GM23338 (cell line): ENCODE data around the gene UNKL. TPM values are rescaled to one million over a fixed set of nuclear protein-coding genes. Genes with fewer than 3 reads are reported as not detected.

Experiments
- ATAC-seq: fragments of 200-7000 bp; cut with Tn5 transposase; 3 replicates; pipeline ENCODE4 v1.9.1; 2020
- DNase-seq: peaks from one replicate; pipeline ENCODE4 v3.0.0-alpha.2; 2015; ENCODE audit warnings: low spot score
- H2AFZ ChIP-seq: fragments of 200-600 bp; sonication (generic); 2 replicates; pipeline ENCODE4 v1.8.0; 2016; ENCODE audit warnings: antibody characterized with exemption, mild to moderate bottlenecking, moderate library complexity
- H3F3A ChIP-seq: fragments of 200-600 bp; sonication (generic); replicated peaks from 2 replicates; pipeline ENCODE4 v1.8.0; 2017; ENCODE audit warnings: antibody characterized with exemption, mixed run types, low read depth
- H3K27ac ChIP-seq: fragments of 200-600 bp; sonication (generic); 2 replicates; pipeline ENCODE4 v1.6.1; 2016; ENCODE audit warnings: low read depth
- H3K27me3 ChIP-seq: fragments of 200-600 bp; sonication (generic); 2 replicates; pipeline ENCODE4 v1.8.0; 2016; ENCODE audit warnings: mild to moderate bottlenecking, mixed run types, moderate library complexity; ENCODE audit not compliant: insufficient read depth
- H3K36me3 ChIP-seq: fragments of 200-600 bp; sonication (generic); 2 replicates; pipeline ENCODE4 v1.8.0; 2016; ENCODE audit warnings: mild to moderate bottlenecking; ENCODE audit not compliant: insufficient read depth
- H3K4me1 ChIP-seq: fragments of 200-600 bp; sonication (generic); 2 replicates; pipeline ENCODE4 v1.8.0; 2016; ENCODE audit warnings: mild to moderate bottlenecking, moderate library complexity; ENCODE audit not compliant: insufficient read depth
- H3K4me2 ChIP-seq: fragments of 200-600 bp; sonication (generic); 2 replicates; pipeline ENCODE4 v1.7.1; 2017; ENCODE audit warnings: mixed run types
- H3K4me3 ChIP-seq: fragments of 200-600 bp; sonication (generic); 2 replicates; pipeline ENCODE4 v1.6.1; 2016; ENCODE audit warnings: mixed run types
- H3K79me2 ChIP-seq: fragments of 200-600 bp; sonication (generic); replicated peaks from 2 replicates; pipeline ENCODE4 v1.8.0; 2017; ENCODE audit warnings: mild to moderate bottlenecking; ENCODE audit not compliant: insufficient read depth
- H3K9me2 ChIP-seq: fragments of 200-600 bp; sonication (generic); 2 replicates; pipeline ENCODE4 v1.8.0; 2017; ENCODE audit not compliant: insufficient read depth
- H4K20me1 ChIP-seq: fragments of 200-600 bp; sonication (generic); replicated peaks from 2 replicates; pipeline ENCODE4 v1.8.0; 2017; ENCODE audit warnings: mild to moderate bottlenecking; ENCODE audit not compliant: insufficient read depth
- H3K27ac Mint-ChIP-seq: 2 replicates; pipeline ENCODE4 v1.8.0; 2020; ENCODE audit warnings: inconsistent platforms, mild to moderate bottlenecking, moderate library complexity, mixed read lengths
- H3K27me3 Mint-ChIP-seq: 3 replicates; pipeline ENCODE4 v1.8.0; 2022; ENCODE audit warnings: low read depth, mild to moderate bottlenecking, moderate library complexity, mixed read lengths, inconsistent platforms; ENCODE audit not compliant: insufficient read depth, poor library complexity
- H3K36me3 Mint-ChIP-seq: 3 replicates; pipeline ENCODE4 v1.8.0; 2021; ENCODE audit warnings: low read depth, mild to moderate bottlenecking, inconsistent platforms, moderate library complexity, mixed read lengths
- H3K4me1 Mint-ChIP-seq: 3 replicates; pipeline ENCODE4 v1.8.0; 2020; ENCODE audit warnings: mild to moderate bottlenecking, inconsistent platforms, mixed read lengths
- H3K4me3 Mint-ChIP-seq: 3 replicates; pipeline ENCODE4 v1.8.0; 2021; ENCODE audit warnings: moderate library complexity, mild to moderate bottlenecking, inconsistent platforms, mixed read lengths
- H3K9me3 Mint-ChIP-seq: 3 replicates; pipeline ENCODE4 v1.8.0; 2020; ENCODE audit warnings: moderate library complexity, mild to moderate bottlenecking, inconsistent platforms, mixed read lengths
- CREB1 ChIP-seq: fragments of 250-450 bp; sonication (Bioruptor Pico); IDR thresholded peaks from 2 replicates; pipeline ENCODE4 v1.5.0; 2020; ENCODE audit warnings: low read depth, mild to moderate bottlenecking, moderate library complexity
- CTCF ChIP-seq, 2 experiments: fragments of 200-600 bp in 1 of 2; sonication (generic) in 1 of 2; conservative IDR thresholded peaks; 2 replicates each; pipeline versions ENCODE4 v1.5.1 to v1.6.1; 2016 to 2017; ENCODE audit warnings: antibody characterized with exemption in 2 of 2, low read depth in 2 of 2, mild to moderate bottlenecking in 2 of 2, moderate library complexity in 1 of 2
- ETS1 ChIP-seq: IDR thresholded peaks from 2 replicates; pipeline ENCODE4 v1.6.1; 2016; ENCODE audit warnings: antibody characterized with exemption
- EZH2 ChIP-seq: fragments of 200-600 bp; sonication (generic); IDR thresholded peaks from one replicate; pipeline ENCODE4 v1.8.0; 2017; ENCODE audit warnings: antibody characterized with exemption, mild to moderate bottlenecking, low read depth; ENCODE audit not compliant: unreplicated experiment
- EZH2phosphoT487 ChIP-seq: fragments of 200-600 bp; sonication (generic); IDR thresholded peaks from one replicate; pipeline ENCODE4 v1.8.1; 2018; ENCODE audit warnings: antibody characterized with exemption; ENCODE audit not compliant: unreplicated experiment
- JUNB ChIP-seq: IDR thresholded peaks from one replicate; pipeline ENCODE4 v1.6.1; 2016; ENCODE audit warnings: antibody characterized with exemption; ENCODE audit not compliant: unreplicated experiment
- NANOG ChIP-seq: IDR thresholded peaks from 2 replicates; pipeline ENCODE4 v1.6.1; 2016; ENCODE audit warnings: antibody characterized with exemption, borderline replicate concordance
- POLR2AphosphoS5 ChIP-seq: IDR thresholded peaks from 2 replicates; pipeline ENCODE4 v1.6.1; 2016; ENCODE audit warnings: antibody characterized with exemption, low read depth
- REST ChIP-seq: IDR thresholded peaks from one replicate; pipeline ENCODE4 v1.6.1; 2018; ENCODE audit warnings: antibody characterized with exemption; ENCODE audit not compliant: unreplicated experiment
- STAT1 ChIP-seq: IDR thresholded peaks from one replicate; pipeline ENCODE4 v1.6.1; 2016; ENCODE audit warnings: antibody characterized with exemption; ENCODE audit not compliant: unreplicated experiment
- ZNF114 ChIP-seq: fragments of 250-450 bp; sonication (Bioruptor Pico); IDR thresholded peaks from 2 replicates; pipeline ENCODE4 v1.5.0; 2020; ENCODE audit warnings: mild to moderate bottlenecking, moderate library complexity
- ZNF331 ChIP-seq: fragments of 250-450 bp; sonication (Bioruptor Pico); IDR thresholded peaks from 2 replicates; pipeline ENCODE4 v1.5.0; 2020; ENCODE audit warnings: low read depth, mild to moderate bottlenecking, moderate library complexity
- polyA plus RNA-seq: library from polyadenylated mRNA; unstranded; fragments of >200 nt; fragmentation: Nextera tagmentation; extraction: Ambion mirVana; gene quantifications from 2 replicates; pipeline ENCODE4 v1.2.1, GENCODE V29; 2016
- total RNA-seq: library from RNA; depleted of rRNA; stranded (reverse); fragments of >200 nt; shearing (Covaris generic); gene quantifications from 2 replicates; pipeline ENCODE4 v1.2.3, GENCODE V29; 2014
- TF ChIP-seq, protein P1 (sequence below): fragments of 250-450 bp; sonication (Bioruptor Pico); IDR thresholded peaks from 2 replicates; pipeline ENCODE4 v1.5.0; 2020; ENCODE audit warnings: mild to moderate bottlenecking, moderate library complexity

The UNKL gene
- total and polyA plus RNA-seq, 2 experiments from 2014 or later, result 16.7 to 28.7 TPM

DNA sequence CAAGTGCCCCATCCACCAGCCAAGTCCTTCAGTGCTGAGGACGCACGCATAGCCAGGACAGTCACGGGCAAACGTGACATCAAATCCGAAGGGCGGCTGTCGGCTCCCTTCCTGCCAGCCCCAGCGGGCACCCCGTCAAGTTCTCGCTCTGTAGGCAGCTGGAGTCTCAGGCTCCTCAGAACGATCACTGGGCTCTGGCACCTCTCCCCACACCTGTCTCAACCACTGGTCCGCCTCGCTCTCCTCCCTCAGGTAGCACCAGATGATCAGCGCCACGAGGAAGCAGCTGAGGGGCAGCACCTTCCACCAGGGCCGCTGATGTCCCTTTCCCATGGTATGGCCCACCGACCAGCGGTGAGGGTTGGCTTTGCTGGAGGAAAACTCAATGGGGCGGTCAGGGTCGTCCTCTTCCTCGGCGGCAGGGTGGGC lies 5.6 kb upstream of the UNKL start:
- Histone ChIP-seq H3K4me2 (peak overlapping the region; percentile 97), H3F3A (peaks cover 9% of the 10 kb centered on the region; the same call in 1 of the 2 replicates), H3K9me2 (no peaks in the 10 kb centered on the region), H4K20me1 (no peaks in the 10 kb centered on the region; the same call in 1 of the 2 replicates), H3K4me3 (peak overlapping the region; percentile 98), H3K4me1 (peaks cover 7% of the 10 kb centered on the region; the same call in 1 of the 2 replicates), H3K27ac (peak overlapping the region; percentile 84; the same call in 1 of the 2 replicates), H2AFZ (0 out of 2 replicates have a peak overlapping the region, but pooled peaks have one; percentile 43), H3K27me3 (no peaks in the 10 kb centered on the region), H3K79me2 (peaks cover 29% of the 10 kb centered on the region), H3K36me3 (no peaks in the 10 kb centered on the region)
- DNase-seq (no peak), ATAC-seq (peak; percentile 15)
- TF ChIP-seq STAT1, result no peak
- no peak for TF ChIP-seq ZNF114 (CRISPR knock-in tag)
- no peak for TF ChIP-seq REST
- TF ChIP-seq ETS1, result no peak
- TF ChIP-seq NANOG, result no peak
- no peak for TF ChIP-seq CREB1 (CRISPR knock-in tag)
- TF ChIP-seq ZNF331 (CRISPR knock-in tag), result no peak
- TF ChIP-seq EZH2phosphoT487, result no peak
- TF ChIP-seq EZH2, result no peak
- TF ChIP-seq CTCF (conservative IDR thresholded peaks at IDR 0.05; ENCODE audit: low read depth in 2 of 2), result no peak
- no peak for TF ChIP-seq POLR2AphosphoS5
- TF ChIP-seq, protein P1, sequence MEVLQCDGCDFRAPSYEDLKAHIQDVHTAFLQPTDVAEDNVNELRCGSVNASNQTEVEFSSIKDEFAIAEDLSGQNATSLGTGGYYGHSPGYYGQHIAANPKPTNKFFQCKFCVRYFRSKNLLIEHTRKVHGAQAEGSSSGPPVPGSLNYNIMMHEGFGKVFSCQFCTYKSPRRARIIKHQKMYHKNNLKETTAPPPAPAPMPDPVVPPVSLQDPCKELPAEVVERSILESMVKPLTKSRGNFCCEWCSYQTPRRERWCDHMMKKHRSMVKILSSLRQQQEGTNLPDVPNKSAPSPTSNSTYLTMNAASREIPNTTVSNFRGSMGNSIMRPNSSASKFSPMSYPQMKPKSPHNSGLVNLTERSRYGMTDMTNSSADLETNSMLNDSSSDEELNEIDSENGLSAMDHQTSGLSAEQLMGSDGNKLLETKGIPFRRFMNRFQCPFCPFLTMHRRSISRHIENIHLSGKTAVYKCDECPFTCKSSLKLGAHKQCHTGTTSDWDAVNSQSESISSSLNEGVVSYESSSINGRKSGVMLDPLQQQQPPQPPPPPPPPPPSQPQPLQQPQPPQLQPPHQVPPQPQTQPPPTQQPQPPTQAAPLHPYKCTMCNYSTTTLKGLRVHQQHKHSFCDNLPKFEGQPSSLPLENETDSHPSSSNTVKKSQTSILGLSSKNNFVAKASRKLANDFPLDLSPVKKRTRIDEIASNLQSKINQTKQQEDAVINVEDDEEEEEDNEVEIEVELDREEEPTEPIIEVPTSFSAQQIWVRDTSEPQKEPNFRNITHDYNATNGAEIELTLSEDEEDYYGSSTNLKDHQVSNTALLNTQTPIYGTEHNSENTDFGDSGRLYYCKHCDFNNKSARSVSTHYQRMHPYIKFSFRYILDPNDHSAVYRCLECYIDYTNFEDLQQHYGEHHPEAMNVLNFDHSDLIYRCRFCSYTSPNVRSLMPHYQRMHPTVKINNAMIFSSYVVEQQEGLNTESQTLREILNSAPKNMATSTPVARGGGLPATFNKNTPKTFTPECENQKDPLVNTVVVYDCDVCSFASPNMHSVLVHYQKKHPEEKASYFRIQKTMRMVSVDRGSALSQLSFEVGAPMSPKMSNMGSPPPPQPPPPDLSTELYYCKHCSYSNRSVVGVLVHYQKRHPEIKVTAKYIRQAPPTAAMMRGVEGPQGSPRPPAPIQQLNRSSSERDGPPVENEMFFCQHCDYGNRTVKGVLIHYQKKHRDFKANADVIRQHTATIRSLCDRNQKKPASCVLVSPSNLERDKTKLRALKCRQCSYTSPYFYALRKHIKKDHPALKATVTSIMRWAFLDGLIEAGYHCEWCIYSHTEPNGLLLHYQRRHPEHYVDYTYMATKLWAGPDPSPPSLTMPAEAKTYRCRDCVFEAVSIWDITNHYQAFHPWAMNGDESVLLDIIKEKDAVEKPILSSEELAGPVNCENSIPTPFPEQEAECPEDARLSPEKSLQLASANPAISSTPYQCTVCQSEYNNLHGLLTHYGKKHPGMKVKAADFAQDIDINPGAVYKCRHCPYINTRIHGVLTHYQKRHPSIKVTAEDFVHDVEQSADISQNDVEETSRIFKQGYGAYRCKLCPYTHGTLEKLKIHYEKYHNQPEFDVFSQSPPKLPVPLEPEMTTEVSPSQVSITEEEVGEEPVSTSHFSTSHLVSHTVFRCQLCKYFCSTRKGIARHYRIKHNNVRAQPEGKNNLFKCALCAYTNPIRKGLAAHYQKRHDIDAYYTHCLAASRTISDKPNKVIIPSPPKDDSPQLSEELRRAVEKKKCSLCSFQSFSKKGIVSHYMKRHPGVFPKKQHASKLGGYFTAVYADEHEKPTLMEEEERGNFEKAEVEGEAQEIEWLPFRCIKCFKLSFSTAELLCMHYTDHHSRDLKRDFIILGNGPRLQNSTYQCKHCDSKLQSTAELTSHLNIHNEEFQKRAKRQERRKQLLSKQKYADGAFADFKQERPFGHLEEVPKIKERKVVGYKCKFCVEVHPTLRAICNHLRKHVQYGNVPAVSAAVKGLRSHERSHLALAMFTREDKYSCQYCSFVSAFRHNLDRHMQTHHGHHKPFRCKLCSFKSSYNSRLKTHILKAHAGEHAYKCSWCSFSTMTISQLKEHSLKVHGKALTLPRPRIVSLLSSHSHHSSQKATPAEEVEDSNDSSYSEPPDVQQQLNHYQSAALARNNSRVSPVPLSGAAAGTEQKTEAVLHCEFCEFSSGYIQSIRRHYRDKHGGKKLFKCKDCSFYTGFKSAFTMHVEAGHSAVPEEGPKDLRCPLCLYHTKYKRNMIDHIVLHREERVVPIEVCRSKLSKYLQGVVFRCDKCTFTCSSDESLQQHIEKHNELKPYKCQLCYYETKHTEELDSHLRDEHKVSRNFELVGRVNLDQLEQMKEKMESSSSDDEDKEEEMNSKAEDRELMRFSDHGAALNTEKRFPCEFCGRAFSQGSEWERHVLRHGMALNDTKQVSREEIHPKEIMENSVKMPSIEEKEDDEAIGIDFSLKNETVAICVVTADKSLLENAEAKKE, result no peak
- no peak for TF ChIP-seq JUNB
- Mint-ChIP-seq H3K4me3 (peak overlapping the region; percentile 93), H3K4me1 (0 out of 3 replicates have a peak, but pooled peaks cover 2% of the 10 kb centered on the region), H3K27me3 (peaks cover 9% of the 10 kb centered on the region), H3K9me3 (no peaks in the 10 kb centered on the region), H3K27ac (peak overlapping the region; percentile 89), H3K36me3 (no peaks in the 10 kb centered on the region)
